HCT116 (cell line): Measurements from ENCODE around the gene SIRT3. TPM values are rescaled to one million over a fixed set of nuclear protein-coding genes. Genes with fewer than 3 reads are reported as not detected.

Source experiments
- ATAC-seq: fragments of 200-7000 bp; cut with Tn5 transposase; 2 replicates; pipeline ENCODE4 v1.9.1; 2020; ENCODE audit warnings: mild to moderate bottlenecking, moderate library complexity
- BruUV-seq: library from RNA; stranded (reverse); fragments of 400-500 nt; replicated peaks from 2 replicates; lab custom pipeline; 2021; lab: Mats Ljungman, UMichigan
- CTCF ChIA-PET: fragments of 300-600 bp; sonication (Branson Sonifier 250); formaldehyde crosslinking; loops from one replicate; lab custom pipeline; 2021; ENCODE audit warnings: antibody characterized with exemption; lab: Charles Lee
- POLR2A ChIA-PET: fragments of 300-600, 350-600 bp; sonication (Branson Sonifier 250); formaldehyde crosslinking; loops from one replicate; lab custom pipeline; 2021; ENCODE audit warnings: antibody characterized with exemption; lab: Charles Lee
- RAD21 ChIA-PET, 2 experiments: fragments of 300-600 bp; sonication (Branson Sonifier 250); formaldehyde crosslinking; loops; one replicate each; lab custom pipeline; 2023; ENCODE audit warnings: low total read pairs in 2 of 2; ENCODE audit not compliant: uncharacterized antibody in 2 of 2, unreplicated experiment in 2 of 2, low non-redundant PET in 1 of 2; lab: Charles Lee
- DNase-seq: peaks from one replicate; pipeline ENCODE4 v3.0.0-alpha.2; 2010; ENCODE audit warnings: low read depth, low spot score
- H2AFZ ChIP-seq: fragments of 200-600 bp; shearing (Covaris generic), sonication (generic); 2 replicates; pipeline ENCODE4 v1.6.1; 2017; ENCODE audit warnings: low read depth, mixed run types, mixed read lengths, antibody characterized with exemption, low read length; ENCODE audit not compliant: poor library complexity, severe bottlenecking
- H3K27ac ChIP-seq: 2 replicates; pipeline ENCODE4 v1.5.1; 2012; ENCODE audit warnings: low read depth, low read length
- H3K27me3 ChIP-seq: fragments of 200-600 bp; sonication (generic); 2 replicates; pipeline ENCODE4 v1.6.1; 2016; ENCODE audit warnings: mixed run types, low read length, mixed read lengths; ENCODE audit not compliant: insufficient read depth
- H3K36me3 ChIP-seq, 2 experiments: fragments of 200-500 bp in 1 of 2; fragments of 200-600 bp in 1 of 2; sonication (Bioruptor generic) in 1 of 2; sonication (generic) in 1 of 2; 2 replicates each; pipeline versions ENCODE4 v1.5.1 to v1.6.1; 2014 to 2016; ENCODE audit warnings: low read length in 2 of 2, inconsistent platforms in 1 of 2, mixed read lengths in 1 of 2, mixed run types in 1 of 2; ENCODE audit not compliant: insufficient read depth in 2 of 2, control insufficient read depth in 1 of 2
- H3K4me1 ChIP-seq, 2 experiments: fragments of 200-600 bp in 1 of 2; sonication (generic) in 1 of 2; 2 replicates each; pipeline versions ENCODE4 v1.5.1 to v1.6.1; 2012 to 2017; ENCODE audit warnings: low read length in 2 of 2, inconsistent platforms in 1 of 2, mild to moderate bottlenecking in 1 of 2, mixed read lengths in 1 of 2, mixed run types in 1 of 2, moderate library complexity in 1 of 2; ENCODE audit not compliant: insufficient read depth in 2 of 2, control insufficient read depth in 1 of 2
- H3K4me2 ChIP-seq: fragments of 200-600 bp; sonication (generic); 2 replicates; pipeline ENCODE4 v1.6.1; 2017; ENCODE audit warnings: mixed run types, low read length, mixed read lengths
- H3K4me3 ChIP-seq, 2 experiments: fragments of 200-600 bp in 1 of 2; sonication (generic) in 1 of 2; replicated peaks in 1 of 2; 2 replicates each; pipeline ENCODE4 v1.5.1; 2011 to 2016; ENCODE audit warnings: low read length in 2 of 2, control low read depth in 1 of 2, low read depth in 1 of 2, mild to moderate bottlenecking in 1 of 2, mixed read lengths in 1 of 2, mixed run types in 1 of 2
- H3K79me2 ChIP-seq: fragments of 200-600 bp; sonication (generic); 2 replicates; pipeline ENCODE4 v1.6.1; 2017; ENCODE audit warnings: mild to moderate bottlenecking, mixed run types, low read length, moderate library complexity, mixed read lengths; ENCODE audit not compliant: insufficient read depth
- H3K9ac ChIP-seq: fragments of 200-600 bp; sonication (generic); 2 replicates; pipeline ENCODE4 v1.6.1; 2016; ENCODE audit warnings: low read length, mixed read lengths
- H3K9me2 ChIP-seq: fragments of 200-600 bp; sonication (generic), shearing (Covaris generic); 2 replicates; pipeline ENCODE4 v1.6.1; 2017; ENCODE audit warnings: mixed run types, mild to moderate bottlenecking, moderate library complexity; ENCODE audit not compliant: insufficient read depth
- H3K9me3 ChIP-seq, 2 experiments: fragments of 200-500 bp in 1 of 2; fragments of 200-600 bp in 1 of 2; sonication (Bioruptor generic) in 1 of 2; sonication (generic) in 1 of 2; 2 replicates each; pipeline ENCODE4 v1.6.1; 2014 to 2017; ENCODE audit warnings: low read length in 2 of 2, mixed read lengths in 2 of 2, inconsistent platforms in 1 of 2, low read depth in 1 of 2, mild to moderate bottlenecking in 1 of 2, mixed run types in 1 of 2, moderate library complexity in 1 of 2; ENCODE audit not compliant: control insufficient read depth in 1 of 2, insufficient read depth in 1 of 2
- H4K20me1 ChIP-seq: fragments of 200-600 bp; sonication (generic), shearing (Covaris generic); 2 replicates; pipeline ENCODE4 v1.6.1; 2017; ENCODE audit warnings: mixed run types, mild to moderate bottlenecking, moderate library complexity; ENCODE audit not compliant: insufficient read depth
- EZH2phosphoT487 ChIP-seq: fragments of 200-600 bp; IDR thresholded peaks from 2 replicates; pipeline ENCODE4 v1.6.1; 2018; ENCODE audit warnings: antibody characterized with exemption, borderline replicate concordance
- FOSL1 ChIP-seq: IDR thresholded peaks from 2 replicates; pipeline ENCODE4 v1.6.1; 2012; ENCODE audit warnings: low read depth
- POLR2A ChIP-seq: IDR thresholded peaks from 2 replicates; pipeline ENCODE4 v1.7.0; 2011; ENCODE audit warnings: borderline replicate concordance; ENCODE audit not compliant: insufficient read depth, insufficient read length; ENCODE audit errors: extremely low read depth
- POLR2AphosphoS5 ChIP-seq: IDR thresholded peaks from 2 replicates; pipeline ENCODE4 v1.6.1; 2011; ENCODE audit warnings: mild to moderate bottlenecking, low read depth, low read length, moderate library complexity
- RAD21 ChIP-seq: IDR thresholded peaks from 2 replicates; pipeline ENCODE4 v1.6.1; 2012; ENCODE audit warnings: low read depth, mild to moderate bottlenecking
- SRF ChIP-seq: IDR thresholded peaks from 2 replicates; pipeline ENCODE4 v1.6.1; 2012; ENCODE audit warnings: low read depth
- YY1 ChIP-seq: IDR thresholded peaks from 2 replicates; pipeline ENCODE4 v1.6.1; 2011; ENCODE audit warnings: low read length, low read depth, moderate library complexity, mild to moderate bottlenecking; ENCODE audit not compliant: insufficient replicate concordance; ENCODE audit errors: extremely low read depth
- ZFX ChIP-seq: fragments of 450-650 bp; IDR thresholded peaks from 2 replicates; pipeline ENCODE4 v1.6.1; 2017
- intact Hi-C: fragments of 100-400 bp; cut with micrococcal nuclease; formaldehyde crosslinking; loops from 2 replicates; pipeline ENCODE4 v1.10.0; 2022
- total RNA-seq: library from RNA; stranded (reverse); gene quantifications from one replicate; pipeline ENCODE4 v1.2.1, GENCODE V29; 2021; ENCODE audit not compliant: unreplicated experiment
- TF ChIP-seq, protein P1 (sequence below): IDR thresholded peaks from 2 replicates; pipeline ENCODE4 v1.6.1; 2012
- TF ChIP-seq, protein P2 (sequence below): IDR thresholded peaks from 2 replicates; pipeline ENCODE4 v1.6.1; 2012
- TF ChIP-seq, protein P3 (sequence below): IDR thresholded peaks from 2 replicates; pipeline ENCODE4 v1.6.1; 2012; ENCODE audit warnings: low read depth
- TF ChIP-seq, protein P4 (sequence below), 3 experiments: fragments of 200-600 bp in 1 of 3; sonication (generic) in 1 of 3; IDR thresholded peaks in 2 of 3; conservative IDR thresholded peaks in 1 of 3; 2 replicates each; pipeline ENCODE4 v1.5.1; 2012 to 2017; ENCODE audit warnings: low read depth in 2 of 3, low read length in 2 of 3, antibody characterized with exemption in 1 of 3, borderline replicate concordance in 1 of 3, control low read depth in 1 of 3, mild to moderate bottlenecking in 1 of 3, mixed read lengths in 1 of 3, mixed run types in 1 of 3, moderate library complexity in 1 of 3; ENCODE audit not compliant: insufficient read depth in 1 of 3

SIRT3 gene
- total RNA-seq, 1 experiment from 2014 or later: 17.9 TPM

DNA sequence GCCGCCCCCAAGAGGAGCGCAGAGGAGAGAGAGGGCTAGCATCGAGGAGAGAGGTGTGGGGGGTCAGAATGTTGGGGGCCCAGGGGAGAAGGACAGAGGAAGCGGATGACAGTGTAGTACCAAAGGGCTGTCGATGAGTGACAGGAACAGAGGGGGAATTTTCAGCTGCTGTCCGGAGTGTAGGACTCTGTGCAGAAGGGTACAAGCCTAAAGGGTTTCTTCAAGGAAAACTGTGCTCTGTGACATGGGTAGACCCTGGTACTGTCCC is 36.7 kb upstream of the SIRT3 start:
- no peak for ATAC-seq
- Histone ChIP-seq H3K4me2 (no peak overlapping the region), H3K4me1 (peaks cover 0 to under 1% of the 10 kb centered on the region in 2 experiments; a peak in 1 of 4 replicates), H2AFZ (no peak overlapping the region), H3K9me3 (no peaks in the 10 kb centered on the region), H4K20me1 (no peaks in the 10 kb centered on the region), H3K27me3 (no peaks in the 10 kb centered on the region), H3K4me3 (no peak overlapping the region), H3K9me2 (no peaks in the 10 kb centered on the region), H3K36me3 (no peaks in the 10 kb centered on the region)
- DNase-seq: no peak
- POLR2A ChIA-PET: no interaction called here
- no peak for TF ChIP-seq EZH2phosphoT487
- TF ChIP-seq, protein P1, sequence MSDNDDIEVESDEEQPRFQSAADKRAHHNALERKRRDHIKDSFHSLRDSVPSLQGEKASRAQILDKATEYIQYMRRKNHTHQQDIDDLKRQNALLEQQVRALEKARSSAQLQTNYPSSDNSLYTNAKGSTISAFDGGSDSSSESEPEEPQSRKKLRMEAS: no peak
- TF ChIP-seq ZFX: no peak
- no peak for TF ChIP-seq POLR2A
- no peak for TF ChIP-seq RAD21
- no peak for TF ChIP-seq SRF
- TF ChIP-seq, protein P2, sequence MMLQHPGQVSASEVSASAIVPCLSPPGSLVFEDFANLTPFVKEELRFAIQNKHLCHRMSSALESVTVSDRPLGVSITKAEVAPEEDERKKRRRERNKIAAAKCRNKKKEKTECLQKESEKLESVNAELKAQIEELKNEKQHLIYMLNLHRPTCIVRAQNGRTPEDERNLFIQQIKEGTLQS: no peak
- no peak for TF ChIP-seq POLR2AphosphoS5
- TF ChIP-seq YY1: no peak
- TF ChIP-seq, protein P3, sequence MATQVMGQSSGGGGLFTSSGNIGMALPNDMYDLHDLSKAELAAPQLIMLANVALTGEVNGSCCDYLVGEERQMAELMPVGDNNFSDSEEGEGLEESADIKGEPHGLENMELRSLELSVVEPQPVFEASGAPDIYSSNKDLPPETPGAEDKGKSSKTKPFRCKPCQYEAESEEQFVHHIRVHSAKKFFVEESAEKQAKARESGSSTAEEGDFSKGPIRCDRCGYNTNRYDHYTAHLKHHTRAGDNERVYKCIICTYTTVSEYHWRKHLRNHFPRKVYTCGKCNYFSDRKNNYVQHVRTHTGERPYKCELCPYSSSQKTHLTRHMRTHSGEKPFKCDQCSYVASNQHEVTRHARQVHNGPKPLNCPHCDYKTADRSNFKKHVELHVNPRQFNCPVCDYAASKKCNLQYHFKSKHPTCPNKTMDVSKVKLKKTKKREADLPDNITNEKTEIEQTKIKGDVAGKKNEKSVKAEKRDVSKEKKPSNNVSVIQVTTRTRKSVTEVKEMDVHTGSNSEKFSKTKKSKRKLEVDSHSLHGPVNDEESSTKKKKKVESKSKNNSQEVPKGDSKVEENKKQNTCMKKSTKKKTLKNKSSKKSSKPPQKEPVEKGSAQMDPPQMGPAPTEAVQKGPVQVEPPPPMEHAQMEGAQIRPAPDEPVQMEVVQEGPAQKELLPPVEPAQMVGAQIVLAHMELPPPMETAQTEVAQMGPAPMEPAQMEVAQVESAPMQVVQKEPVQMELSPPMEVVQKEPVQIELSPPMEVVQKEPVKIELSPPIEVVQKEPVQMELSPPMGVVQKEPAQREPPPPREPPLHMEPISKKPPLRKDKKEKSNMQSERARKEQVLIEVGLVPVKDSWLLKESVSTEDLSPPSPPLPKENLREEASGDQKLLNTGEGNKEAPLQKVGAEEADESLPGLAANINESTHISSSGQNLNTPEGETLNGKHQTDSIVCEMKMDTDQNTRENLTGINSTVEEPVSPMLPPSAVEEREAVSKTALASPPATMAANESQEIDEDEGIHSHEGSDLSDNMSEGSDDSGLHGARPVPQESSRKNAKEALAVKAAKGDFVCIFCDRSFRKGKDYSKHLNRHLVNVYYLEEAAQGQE: no peak
- no peak for TF ChIP-seq FOSL1
- TF ChIP-seq, protein P4, sequence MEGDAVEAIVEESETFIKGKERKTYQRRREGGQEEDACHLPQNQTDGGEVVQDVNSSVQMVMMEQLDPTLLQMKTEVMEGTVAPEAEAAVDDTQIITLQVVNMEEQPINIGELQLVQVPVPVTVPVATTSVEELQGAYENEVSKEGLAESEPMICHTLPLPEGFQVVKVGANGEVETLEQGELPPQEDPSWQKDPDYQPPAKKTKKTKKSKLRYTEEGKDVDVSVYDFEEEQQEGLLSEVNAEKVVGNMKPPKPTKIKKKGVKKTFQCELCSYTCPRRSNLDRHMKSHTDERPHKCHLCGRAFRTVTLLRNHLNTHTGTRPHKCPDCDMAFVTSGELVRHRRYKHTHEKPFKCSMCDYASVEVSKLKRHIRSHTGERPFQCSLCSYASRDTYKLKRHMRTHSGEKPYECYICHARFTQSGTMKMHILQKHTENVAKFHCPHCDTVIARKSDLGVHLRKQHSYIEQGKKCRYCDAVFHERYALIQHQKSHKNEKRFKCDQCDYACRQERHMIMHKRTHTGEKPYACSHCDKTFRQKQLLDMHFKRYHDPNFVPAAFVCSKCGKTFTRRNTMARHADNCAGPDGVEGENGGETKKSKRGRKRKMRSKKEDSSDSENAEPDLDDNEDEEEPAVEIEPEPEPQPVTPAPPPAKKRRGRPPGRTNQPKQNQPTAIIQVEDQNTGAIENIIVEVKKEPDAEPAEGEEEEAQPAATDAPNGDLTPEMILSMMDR (IDR thresholded peaks at IDR 0.05 in 2 of 3, conservative IDR thresholded peaks at IDR 0.05 in 1 of 3; ENCODE audit: borderline replicate concordance in 1 of 3, insufficient read depth in 1 of 3, low read depth in 2 of 3, low read length in 2 of 3): no peak
- TF ChIP-seq, all 23 proteins: peak for 0
- no peaks in the 10 kb centered on the region for H3K79me2 ChIP-seq
- intact Hi-C loops: no loop called here
- H3K9ac ChIP-seq: no peak overlapping the region
- no TSS peak for BruUV-seq
- ChIA-PET CTCF (no interaction called here), RAD21 (no interaction called here)
- H3K27ac ChIP-seq: no peak overlapping the region
